A673 (cell line): Measurements from ENCODE around the gene KRT81. TPM values are rescaled to one million over a fixed set of nuclear protein-coding genes. Genes with fewer than 3 reads are reported as not detected.

Experiments used
- BruUV-seq: library from RNA; stranded (reverse); fragments of 400-500 nt; replicated peaks from 2 replicates; lab custom pipeline; 2021; lab: Mats Ljungman, UMichigan
- CTCF ChIA-PET: fragments of 300-600 bp; sonication (Branson Sonifier 250); formaldehyde crosslinking; loops from one replicate; lab custom pipeline; 2022; ENCODE audit warnings: antibody characterized with exemption; lab: Charles Lee
- POLR2A ChIA-PET: fragments of 300-600 bp; sonication (Branson Sonifier 250); formaldehyde crosslinking; loops from one replicate; lab custom pipeline; 2022; ENCODE audit warnings: antibody characterized with exemption; ENCODE audit not compliant: low non-redundant PET; lab: Charles Lee
- DNase-seq: peaks from one replicate; pipeline ENCODE4 v3.0.0-alpha.2; 2015; ENCODE audit warnings: low spot score
- H3K27ac ChIP-seq: fragments of 200-600 bp; sonication (generic); 2 replicates; pipeline ENCODE4 v1.5.1; 2016; ENCODE audit warnings: mixed run types, low read depth, mild to moderate bottlenecking, mixed read lengths, antibody characterized with exemption, low read length; ENCODE audit not compliant: poor library complexity, severe bottlenecking
- H3K27me3 ChIP-seq: fragments of 200-600 bp; sonication (generic); replicated peaks from 2 replicates; pipeline ENCODE4 v1.6.1; 2017; ENCODE audit warnings: mixed run types, low read depth, mild to moderate bottlenecking, mixed read lengths, antibody characterized with exemption, low read length; ENCODE audit not compliant: insufficient read depth, poor library complexity
- H3K36me3 ChIP-seq: fragments of 200-600 bp; sonication (generic); 2 replicates; pipeline ENCODE4 v1.6.1; 2016; ENCODE audit warnings: mixed run types, mild to moderate bottlenecking, mixed read lengths, antibody characterized with exemption, low read length; ENCODE audit not compliant: insufficient read depth, poor library complexity, severe bottlenecking
- H3K4me1 ChIP-seq: fragments of 200-600 bp; sonication (generic); 2 replicates; pipeline ENCODE4 v1.6.1; 2017; ENCODE audit warnings: mixed run types, mild to moderate bottlenecking, mixed read lengths, antibody characterized with exemption, low read length; ENCODE audit not compliant: insufficient read depth, poor library complexity, severe bottlenecking
- H3K4me3 ChIP-seq: fragments of 200-600 bp; sonication (generic); 2 replicates; pipeline ENCODE4 v1.5.1; 2016; ENCODE audit warnings: low read depth, mixed run types, mild to moderate bottlenecking, mixed read lengths, low read length; ENCODE audit not compliant: poor library complexity, severe bottlenecking
- H3K9me3 ChIP-seq: fragments of 200-600 bp; sonication (generic); 2 replicates; pipeline ENCODE4 v1.6.1; 2016; ENCODE audit warnings: mixed run types, low read depth, mild to moderate bottlenecking, mixed read lengths, antibody characterized with exemption, low read length; ENCODE audit not compliant: poor library complexity, severe bottlenecking
- EZH2 ChIP-seq: fragments of 200-600 bp; sonication (generic); IDR thresholded peaks from 2 replicates; pipeline ENCODE4 v1.6.1; 2017; ENCODE audit warnings: borderline replicate concordance, low read depth, mild to moderate bottlenecking, mixed read lengths, antibody characterized with exemption, low read length; ENCODE audit not compliant: poor library complexity, severe bottlenecking
- intact Hi-C: fragments of 100-400 bp; cut with micrococcal nuclease; formaldehyde crosslinking; loops from one replicate; pipeline ENCODE4 v1.10.0; 2022; ENCODE audit not compliant: unreplicated experiment
- total RNA-seq: library from RNA; stranded (reverse); gene quantifications from 2 replicates; pipeline ENCODE4 v1.2.3, GENCODE V29; 2021
- TF ChIP-seq, protein P1 (sequence below): fragments of 300-800, 200-600 bp; sonication (generic); conservative IDR thresholded peaks from 2 replicates; pipeline ENCODE4 v1.5.1; 2017; ENCODE audit warnings: low read depth, mild to moderate bottlenecking, antibody characterized with exemption, low read length, moderate library complexity, mixed read lengths

The KRT81 gene
- total RNA-seq, 1 experiment from 2014 or later, result 0.30 TPM

DNA sequence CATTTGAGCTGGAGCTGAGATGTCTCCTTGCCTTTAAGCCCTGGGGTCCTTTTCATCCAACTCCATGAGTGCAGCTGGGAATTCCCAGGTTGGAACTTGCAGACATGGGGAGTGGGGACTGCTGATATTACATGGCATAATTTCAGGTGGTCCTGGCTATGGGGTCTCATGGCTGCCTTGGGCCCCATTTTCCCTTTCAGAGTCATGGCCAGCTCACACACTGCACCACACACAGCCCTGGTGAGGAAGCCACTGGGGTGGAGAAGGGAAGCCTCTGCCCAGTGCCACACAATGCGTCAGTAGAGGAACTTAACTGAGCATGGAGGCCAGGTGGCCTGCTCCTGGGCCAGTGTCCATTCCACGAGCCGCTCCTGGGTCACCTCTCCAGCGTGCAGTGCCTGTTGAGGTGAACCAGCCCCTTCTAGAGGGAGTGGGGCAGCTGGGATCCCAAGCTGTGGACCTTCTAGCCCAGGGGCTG, 34.2 kb downstream of the KRT81 start:
- Histone ChIP-seq H3K27ac (no peak overlapping the region), H3K36me3 (no peaks in the 10 kb centered on the region), H3K27me3 (peaks cover 20% of the 10 kb centered on the region), H3K4me1 (peaks cover 15% of the 10 kb centered on the region), H3K9me3 (no peaks in the 10 kb centered on the region), H3K4me3 (no peak overlapping the region)
- BruUV-seq, result no TSS peak
- TF ChIP-seq EZH2, result no peak
- TF ChIP-seq, protein P1, sequence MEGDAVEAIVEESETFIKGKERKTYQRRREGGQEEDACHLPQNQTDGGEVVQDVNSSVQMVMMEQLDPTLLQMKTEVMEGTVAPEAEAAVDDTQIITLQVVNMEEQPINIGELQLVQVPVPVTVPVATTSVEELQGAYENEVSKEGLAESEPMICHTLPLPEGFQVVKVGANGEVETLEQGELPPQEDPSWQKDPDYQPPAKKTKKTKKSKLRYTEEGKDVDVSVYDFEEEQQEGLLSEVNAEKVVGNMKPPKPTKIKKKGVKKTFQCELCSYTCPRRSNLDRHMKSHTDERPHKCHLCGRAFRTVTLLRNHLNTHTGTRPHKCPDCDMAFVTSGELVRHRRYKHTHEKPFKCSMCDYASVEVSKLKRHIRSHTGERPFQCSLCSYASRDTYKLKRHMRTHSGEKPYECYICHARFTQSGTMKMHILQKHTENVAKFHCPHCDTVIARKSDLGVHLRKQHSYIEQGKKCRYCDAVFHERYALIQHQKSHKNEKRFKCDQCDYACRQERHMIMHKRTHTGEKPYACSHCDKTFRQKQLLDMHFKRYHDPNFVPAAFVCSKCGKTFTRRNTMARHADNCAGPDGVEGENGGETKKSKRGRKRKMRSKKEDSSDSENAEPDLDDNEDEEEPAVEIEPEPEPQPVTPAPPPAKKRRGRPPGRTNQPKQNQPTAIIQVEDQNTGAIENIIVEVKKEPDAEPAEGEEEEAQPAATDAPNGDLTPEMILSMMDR, result no peak
- DNase-seq, result no peak
- CTCF ChIA-PET, result no interaction called here
- intact Hi-C loops, result no loop called here
- POLR2A ChIA-PET, result no interaction called here

DNA sequence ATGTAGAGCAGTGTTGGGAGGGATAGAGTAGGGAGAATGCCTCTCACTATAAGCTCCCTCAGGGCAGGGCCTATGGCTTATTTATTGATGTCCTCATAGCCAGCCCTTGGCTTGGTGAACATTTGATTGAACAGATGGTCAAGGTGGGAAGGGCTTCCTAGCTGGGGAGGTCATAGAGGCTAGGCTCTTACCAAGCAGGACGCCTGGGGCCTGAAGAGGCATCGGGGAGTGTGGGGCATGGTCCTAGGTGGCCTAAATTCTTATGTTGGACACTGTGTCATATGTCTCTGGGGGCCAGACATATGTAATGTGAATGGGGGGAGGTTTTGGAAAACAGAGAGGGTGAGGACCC, 34.8 kb downstream of the KRT81 start:
- no peaks in the 10 kb centered on the region for H3K36me3 ChIP-seq
- no peak overlapping the region for H3K27ac ChIP-seq
- intact Hi-C loops, result no loop called here
- TF ChIP-seq EZH2, result no peak
- TF ChIP-seq, protein P1, result no peak
- DNase-seq, result no peak
- ChIA-PET CTCF (no interaction called here), POLR2A (no interaction called here)
- H3K9me3 ChIP-seq, result no peaks in the 10 kb centered on the region
- BruUV-seq, result no TSS peak
- H3K4me3 ChIP-seq, result no peak overlapping the region
- H3K4me1 ChIP-seq, result peaks cover 15% of the 10 kb centered on the region
- peaks cover 20% of the 10 kb centered on the region for H3K27me3 ChIP-seq

DNA sequence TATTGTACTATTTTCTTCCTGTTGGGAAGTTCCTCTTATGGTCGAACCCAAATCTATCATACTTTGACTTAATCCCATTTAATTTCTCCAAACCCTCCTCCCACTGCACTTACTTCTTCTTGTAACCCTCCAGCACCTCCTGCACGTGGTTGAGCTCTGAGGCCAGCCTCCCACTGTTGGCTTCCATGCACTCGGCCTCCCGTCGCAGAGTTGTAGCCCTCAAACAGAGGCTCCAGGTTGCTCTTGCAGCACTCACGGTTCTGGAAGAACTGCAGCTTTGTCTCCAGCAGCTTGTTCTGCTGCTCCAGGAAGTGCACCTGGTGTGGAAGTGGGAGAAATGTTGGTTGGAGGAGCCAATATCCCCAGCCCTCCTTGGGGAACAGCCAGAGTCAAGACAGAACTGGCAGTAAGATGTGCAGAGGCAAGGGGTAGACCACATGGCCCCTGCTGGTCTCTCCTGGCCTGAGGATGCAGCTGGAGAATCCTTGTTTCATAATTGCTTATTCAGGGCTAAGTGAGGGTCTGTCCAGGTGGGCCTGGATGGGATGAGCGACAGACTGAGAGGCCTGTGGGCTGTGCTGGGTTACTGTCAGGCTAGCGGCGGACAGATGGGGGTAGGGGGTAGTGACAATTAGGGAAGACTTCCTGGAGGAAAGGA, 35.3 kb downstream of the KRT81 start:
- Histone ChIP-seq H3K27me3 (peaks cover 20% of the 10 kb centered on the region), H3K9me3 (no peaks in the 10 kb centered on the region), H3K27ac (no peak overlapping the region), H3K4me3 (no peak overlapping the region), H3K36me3 (no peaks in the 10 kb centered on the region), H3K4me1 (peaks cover 11% of the 10 kb centered on the region)
- ChIA-PET CTCF (no interaction called here), POLR2A (no interaction called here)
- TF ChIP-seq, protein P1, result no peak
- TF ChIP-seq EZH2, result no peak
- BruUV-seq, result no TSS peak
- DNase-seq, result no peak
- intact Hi-C loops, result no loop called here
